NCI-H69 (cell line): ENCODE measurements around the gene UBTD2.
A peak's percentile ranks its signal among the peaks of the same experiment; 100 is the strongest.

Source experiments
- DNase-seq: peaks from one replicate; lab custom pipeline; 2025; lab: John Stamatoyannopoulos, UW

UBTD2 gene

DNA sequence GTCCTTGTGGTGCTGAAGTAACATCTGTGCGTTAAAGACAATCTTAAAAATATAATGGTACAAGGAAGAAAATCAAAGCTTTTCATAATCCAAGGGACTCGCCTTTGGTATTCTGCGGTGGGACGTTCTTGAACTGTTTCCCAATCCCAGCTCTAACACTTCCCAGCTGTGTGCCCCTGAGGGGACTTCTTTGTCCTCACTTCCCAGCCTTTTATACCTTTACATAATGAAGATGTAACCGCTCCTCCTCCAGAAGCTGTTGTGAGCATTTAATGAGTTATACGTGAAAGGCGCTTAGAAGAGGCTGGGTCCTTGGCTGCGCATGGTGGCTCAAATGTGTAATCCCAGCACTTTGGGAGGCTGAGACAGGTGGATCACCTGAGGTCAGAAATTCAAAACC, 112.4 kb downstream of the UBTD2 start:
- DNase-seq: no peak

DNA sequence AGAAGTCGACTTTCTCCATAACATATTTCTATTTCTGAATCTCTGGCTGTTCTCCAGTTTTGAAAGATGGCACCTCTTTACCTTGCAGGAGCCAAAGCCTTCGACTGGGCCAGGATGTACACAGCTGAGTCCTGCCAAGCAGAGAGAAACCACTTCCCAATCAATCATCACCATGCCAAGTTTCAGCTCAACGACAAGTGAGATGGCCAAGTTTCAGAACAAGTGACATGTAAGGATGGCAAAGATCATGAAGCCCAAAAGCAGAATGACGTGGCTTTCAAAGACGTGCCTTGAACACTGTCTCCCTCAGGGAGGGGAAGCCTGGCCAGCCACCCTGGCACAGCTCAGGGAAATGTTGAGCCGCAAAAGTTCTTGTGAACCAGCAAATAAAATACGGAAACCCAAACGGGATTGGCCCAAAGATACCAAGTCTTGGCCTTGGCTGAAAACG, 113.3 kb downstream of the UBTD2 start:
- no peak for DNase-seq

DNA sequence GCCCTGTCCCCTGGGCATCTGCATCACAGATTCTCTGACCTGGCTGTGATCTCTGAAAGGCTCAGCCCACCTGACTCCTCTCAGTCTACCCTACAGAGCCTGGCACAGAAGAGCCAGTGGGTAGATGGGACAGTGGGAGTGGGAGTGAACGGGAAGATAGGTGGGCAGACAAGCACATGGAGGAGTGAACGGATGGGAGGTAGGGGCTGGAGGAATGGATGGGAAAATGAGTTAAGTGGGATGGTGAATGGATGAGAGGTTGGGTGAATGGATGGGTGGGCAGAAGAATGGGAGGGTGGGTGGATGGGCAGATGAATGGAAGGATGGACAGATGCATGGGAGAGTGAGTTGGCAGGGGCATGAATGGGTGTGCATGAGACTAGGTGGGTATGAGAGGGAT, 114.3 kb downstream of the UBTD2 start:
- no peak for DNase-seq

DNA sequence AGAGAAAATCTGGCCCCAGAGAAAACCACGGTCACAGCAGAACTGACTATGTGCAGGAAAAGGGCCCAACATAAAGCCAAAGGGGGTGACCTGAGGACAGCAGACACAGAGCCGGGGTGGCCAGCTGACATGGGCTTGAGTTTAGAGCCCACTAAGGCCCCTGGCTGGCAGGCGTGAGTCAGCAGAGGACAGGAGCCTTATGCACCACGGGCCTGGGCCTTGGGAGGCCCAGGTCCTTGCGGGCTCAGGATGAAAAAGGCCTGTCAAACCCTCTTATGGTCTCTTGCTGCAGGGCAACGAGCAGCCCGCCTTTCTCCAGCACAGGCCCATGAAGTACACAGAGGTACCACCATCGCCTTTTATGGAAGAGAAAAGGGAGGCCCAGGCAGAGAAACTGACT, 115.3 kb downstream of the UBTD2 start:
- no peak for DNase-seq

DNA sequence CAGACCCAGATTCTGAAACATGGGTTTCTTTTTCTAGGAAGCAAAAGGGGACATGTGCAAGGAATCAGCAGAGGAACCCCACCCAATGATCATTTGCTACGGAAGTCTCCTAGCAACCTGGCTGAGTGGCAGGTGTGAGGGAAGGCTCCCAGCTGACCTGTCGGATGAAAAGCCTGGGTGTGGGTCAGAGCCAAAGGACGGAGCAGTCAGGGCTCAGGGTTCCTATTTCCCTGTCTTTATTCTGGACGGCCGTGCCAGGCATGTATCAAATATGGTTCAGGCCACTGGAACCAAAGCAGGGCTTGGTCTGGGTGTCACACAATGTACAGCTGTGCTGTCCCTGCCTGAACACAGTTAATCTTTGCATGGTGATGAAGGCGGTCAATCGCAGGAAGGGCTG, 115.7 kb downstream of the UBTD2 start:
- DNase-seq: peak; percentile 26

DNA sequence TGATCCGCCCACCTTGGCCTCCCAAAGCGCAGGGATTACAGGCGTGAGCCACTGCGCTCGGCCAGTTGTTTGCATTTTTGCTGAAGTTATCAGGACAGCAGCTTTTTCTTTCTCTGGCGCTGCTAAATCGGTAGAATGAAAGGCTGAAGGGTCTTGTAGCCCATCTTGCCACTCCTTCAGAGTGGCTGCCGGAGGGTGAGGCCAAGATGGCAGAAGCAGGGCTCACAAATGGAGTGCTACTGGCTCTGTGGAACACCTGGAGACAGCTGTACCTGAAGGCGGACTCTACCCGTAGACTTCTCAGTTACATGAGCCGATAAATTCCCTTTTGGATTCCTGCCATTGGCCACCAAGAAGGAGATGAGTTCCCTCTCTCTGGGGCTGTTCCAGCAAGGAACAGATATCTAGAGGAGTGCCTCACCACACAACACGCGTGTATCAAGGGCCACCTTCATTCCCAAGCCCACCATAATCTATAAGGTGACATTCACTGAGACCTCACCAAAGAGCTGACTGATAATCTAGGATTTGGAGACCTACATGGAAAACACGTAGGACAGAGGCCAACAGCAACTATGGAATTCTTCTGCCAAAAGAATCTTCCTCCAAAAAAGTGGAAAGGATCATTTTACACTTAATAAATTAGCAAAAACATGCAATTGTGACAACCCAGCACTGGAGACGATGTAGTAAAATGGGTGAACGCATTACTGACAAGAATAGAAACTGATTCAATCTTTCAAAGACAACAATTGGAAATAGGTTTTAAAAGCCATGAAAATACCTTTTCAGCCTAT, 117.3 kb downstream of the UBTD2 start:
- no peak for DNase-seq

DNA sequence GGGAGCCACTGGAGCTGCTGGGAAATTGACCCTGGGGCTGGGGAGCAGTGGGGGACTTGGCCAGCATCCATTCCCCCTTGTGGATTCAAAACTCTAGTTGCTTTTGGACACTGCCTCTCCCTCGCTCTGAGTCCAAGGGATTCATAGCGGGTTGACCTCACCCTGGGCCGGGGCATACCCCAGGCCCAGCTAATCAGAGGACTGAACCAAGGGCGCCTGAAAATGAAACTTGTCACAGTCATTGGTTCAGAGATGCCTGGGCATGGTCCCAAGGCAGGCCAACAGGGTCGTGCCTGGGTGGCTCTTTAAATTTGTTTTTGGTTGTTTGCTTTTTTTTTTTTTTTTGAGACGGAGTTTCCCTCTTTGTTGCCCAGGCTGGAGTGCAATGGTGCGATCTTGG, 118.1 kb downstream of the UBTD2 start:
- no peak for DNase-seq

DNA sequence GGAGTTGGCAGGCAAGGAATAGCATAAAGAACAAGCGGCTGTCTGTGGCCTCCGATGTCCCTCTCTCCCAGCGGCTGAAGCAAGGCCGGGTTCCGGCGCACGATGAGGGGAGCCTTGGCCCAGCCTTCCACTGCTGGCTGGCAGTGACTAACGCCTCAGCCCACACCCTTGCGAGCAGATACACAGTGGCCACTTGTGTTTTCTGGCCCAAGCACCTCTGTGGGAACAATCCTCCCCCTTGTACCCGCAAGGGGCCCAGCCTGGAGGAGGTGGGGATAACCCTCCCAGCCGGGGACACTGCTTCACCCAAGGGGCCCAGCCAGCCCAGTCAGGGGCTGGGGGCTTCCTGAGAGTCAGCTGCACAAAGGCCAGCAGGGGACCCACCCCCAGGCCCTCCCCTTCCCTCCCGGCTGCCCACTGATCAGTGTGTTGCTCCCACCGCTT, 118.8 kb downstream of the UBTD2 start:
- DNase-seq: no peak

DNA sequence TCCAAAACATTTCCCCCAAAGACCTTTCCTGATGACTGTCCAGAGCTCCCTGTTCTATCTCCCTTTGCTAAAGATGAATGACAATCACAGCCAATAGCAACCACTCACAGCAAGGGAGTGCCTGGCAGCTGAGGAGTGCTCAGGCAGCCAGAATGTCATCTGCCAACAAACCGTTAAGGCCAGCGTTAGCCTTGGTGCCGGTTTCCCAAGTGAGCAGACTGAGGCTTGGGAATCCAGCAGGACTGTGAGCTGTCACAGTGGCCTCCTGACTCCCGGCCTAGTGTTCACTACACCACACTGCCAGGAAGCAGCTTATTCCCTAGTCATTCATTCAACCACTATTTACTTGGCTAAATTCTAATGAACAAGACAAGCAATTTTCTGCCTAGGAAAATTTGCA, 120.2 kb downstream of the UBTD2 start:
- no peak for DNase-seq

DNA sequence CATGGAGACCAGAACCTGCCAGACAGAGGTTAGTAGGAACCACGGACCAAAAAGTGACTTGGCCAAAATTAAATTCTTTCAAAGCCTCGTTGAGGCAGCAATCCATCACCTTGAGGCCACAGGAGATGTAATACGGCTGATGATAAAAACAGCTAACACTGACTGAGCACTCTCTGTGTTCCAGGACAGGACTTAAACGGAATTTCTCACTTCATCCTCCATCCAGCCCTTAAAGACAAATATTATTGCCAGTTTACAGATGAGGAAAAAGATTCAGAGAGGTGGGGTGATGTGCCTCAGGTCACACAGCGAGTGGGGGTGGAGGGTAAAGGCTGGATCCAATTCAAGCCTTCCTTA, 120.6 kb downstream of the UBTD2 start:
- DNase-seq: no peak

DNA sequence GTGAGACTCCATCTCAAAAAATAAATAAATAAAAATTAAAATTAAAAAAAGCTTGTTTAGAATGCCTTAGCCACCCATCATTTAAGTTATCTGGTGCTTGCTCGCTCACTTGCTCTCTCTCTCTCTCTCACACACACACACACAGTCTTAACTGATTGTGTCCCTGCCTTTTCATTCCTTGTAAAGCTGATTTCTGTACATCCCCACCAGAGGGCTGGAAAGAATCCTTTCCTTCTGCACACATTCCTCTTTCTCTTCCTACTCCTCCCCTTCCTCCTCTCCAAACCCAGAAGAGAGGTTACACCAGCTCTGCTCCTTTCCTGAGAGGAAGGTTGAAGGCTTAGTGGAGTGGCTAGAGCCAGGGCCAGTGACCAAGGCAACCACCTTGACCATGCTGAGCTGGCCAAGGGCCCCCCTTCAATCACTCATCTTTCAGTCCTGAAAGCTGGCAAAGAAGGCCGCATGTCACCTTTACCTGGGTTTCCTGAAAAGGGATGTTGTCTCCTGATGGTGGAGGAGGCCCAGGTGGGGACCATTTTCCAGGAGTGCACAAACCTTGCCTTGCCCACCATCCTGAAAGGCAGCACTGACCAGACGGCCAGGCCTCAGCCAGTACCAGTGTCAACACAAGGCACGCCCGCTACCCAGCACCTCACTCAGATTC, 121.1 kb downstream of the UBTD2 start:
- no peak for DNase-seq

DNA sequence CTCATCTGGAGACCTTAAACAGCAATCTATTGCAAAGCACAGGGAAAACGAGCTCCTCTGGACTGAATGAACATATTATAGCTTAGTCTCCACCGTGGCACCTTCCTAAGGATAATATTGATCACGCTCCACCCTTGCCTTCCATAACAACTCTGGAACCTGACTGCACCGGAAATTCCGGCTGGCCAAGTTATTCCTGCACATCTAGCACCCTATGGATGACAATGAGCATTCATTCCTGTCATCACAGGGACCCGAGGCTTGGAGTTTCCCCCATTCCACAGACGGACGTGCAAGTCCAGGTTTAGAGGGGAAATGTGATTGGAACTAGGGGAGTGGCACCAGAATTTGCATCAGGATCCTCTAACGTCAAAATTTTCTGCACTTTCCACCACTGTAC, 123.1 kb downstream of the UBTD2 start:
- no peak for DNase-seq
